ENCODE results near the gene NCKAP5. TPM values are rescaled to one million over a fixed set of nuclear protein-coding genes. Genes with fewer than 3 reads are reported as not detected.

NCKAP5 gene
- total RNA-seq, 1 donor from 2014 or later = 27.9 TPM

GRCh38 chr2:133506996-133507395, 61.3 kb downstream of the NCKAP5 start:
- peaks cover 33% of the 10 kb centered on the region for H3K4me1 Mint-ChIP-seq
- no peak overlapping the region for H3K27ac Mint-ChIP-seq (ENCODE audit: unreplicated experiment)
- H3K9me3 Mint-ChIP-seq = no peaks in the 10 kb centered on the region
- no peak for TF ChIP-seq CTCF (conservative IDR thresholded peaks at IDR 0.05)
- H3K27me3 Mint-ChIP-seq (ENCODE audit: low read depth) = no peaks in the 10 kb centered on the region
- DNase-seq (ENCODE audit: low read depth, low spot score) = no peak
- no peak overlapping the region for H3K4me3 Mint-ChIP-seq
- H3K36me3 Mint-ChIP-seq (ENCODE audit: low read depth) = peaks cover 5% of the 10 kb centered on the region

GRCh38 chr2:133504566-133505505, 63.4 kb downstream of the NCKAP5 start:
- H3K27me3 Mint-ChIP-seq (ENCODE audit: low read depth) = no peaks in the 10 kb centered on the region
- TF ChIP-seq CTCF (conservative IDR thresholded peaks at IDR 0.05) = no peak
- peaks cover 27% of the 10 kb centered on the region for H3K4me1 Mint-ChIP-seq
- no peak overlapping the region for H3K27ac Mint-ChIP-seq (ENCODE audit: unreplicated experiment)
- peaks cover 5% of the 10 kb centered on the region for H3K36me3 Mint-ChIP-seq (ENCODE audit: low read depth)
- DNase-seq (ENCODE audit: low read depth, low spot score) = no peak
- H3K9me3 Mint-ChIP-seq = no peaks in the 10 kb centered on the region
- H3K4me3 Mint-ChIP-seq = no peak overlapping the region

GRCh38 chr2:133503927-133504326, 64.3 kb downstream of the NCKAP5 start:
- Mint-ChIP-seq H3K4me3 (no peak overlapping the region), H3K27me3 (ENCODE audit: low read depth) (no peaks in the 10 kb centered on the region), H3K4me1 (peaks cover 20% of the 10 kb centered on the region), H3K9me3 (no peaks in the 10 kb centered on the region), H3K27ac (ENCODE audit: unreplicated experiment) (no peak overlapping the region), H3K36me3 (ENCODE audit: low read depth) (peaks cover 2% of the 10 kb centered on the region)
- TF ChIP-seq CTCF (conservative IDR thresholded peaks at IDR 0.05) = no peak
- DNase-seq (ENCODE audit: low read depth, low spot score) = no peak

GRCh38 chr2:133503323-133503722, 64.9 kb downstream of the NCKAP5 start:
- TF ChIP-seq CTCF (conservative IDR thresholded peaks at IDR 0.05) = no peak
- Mint-ChIP-seq H3K4me1 (peaks cover 18% of the 10 kb centered on the region), H3K36me3 (ENCODE audit: low read depth) (peaks cover 2% of the 10 kb centered on the region), H3K27me3 (ENCODE audit: low read depth) (no peaks in the 10 kb centered on the region), H3K4me3 (no peak overlapping the region), H3K27ac (ENCODE audit: unreplicated experiment) (no peak overlapping the region), H3K9me3 (no peaks in the 10 kb centered on the region)
- no peak for DNase-seq (ENCODE audit: low read depth, low spot score)

- Mint-ChIP-seq H3K36me3 (ENCODE audit: low read depth) (peaks cover 2% of the 10 kb centered on the region), H3K4me3 (no peak overlapping the region), H3K9me3 (no peaks in the 10 kb centered on the region), H3K4me1 (peaks cover 19% of the 10 kb centered on the region), H3K27ac (ENCODE audit: unreplicated experiment) (no peak overlapping the region), H3K27me3 (ENCODE audit: low read depth) (no peaks in the 10 kb centered on the region)
- no peak for DNase-seq (ENCODE audit: low read depth, low spot score)
- TF ChIP-seq CTCF (conservative IDR thresholded peaks at IDR 0.05) = no peak
Measured at GRCh38 chr2:133502678-133503077, 65.6 kb downstream of the NCKAP5 start.

Data from neural crest cell (in vitro differentiated cells).